Endodermal cell (in vitro differentiated cells): Measurements from ENCODE around the gene SNAPC2. TPM values are rescaled to one million over a fixed set of nuclear protein-coding genes. Genes with fewer than 3 reads are reported as not detected.

Experiments
- DNase-seq: peaks from one replicate; pipeline ENCODE4 v3.0.0-alpha.2; 2017
- H3K27ac ChIP-seq: 2 replicates; pipeline ENCODE4 v1.5.1; 2013; ENCODE audit warnings: mild to moderate bottlenecking, low read depth, low read length, moderate library complexity
- H3K27me3 ChIP-seq: 2 replicates; pipeline ENCODE4 v1.6.1; 2013; ENCODE audit warnings: mild to moderate bottlenecking, low read length, moderate library complexity; ENCODE audit not compliant: insufficient read depth, control insufficient read depth, poor library complexity, severe bottlenecking
- H3K36me3 ChIP-seq: 2 replicates; pipeline ENCODE4 v1.7.0; 2013; ENCODE audit warnings: mild to moderate bottlenecking, low read length, moderate library complexity; ENCODE audit not compliant: control insufficient read depth, insufficient read depth
- H3K4me1 ChIP-seq: one replicate; pipeline ENCODE4 v1.7.0; 2013; ENCODE audit warnings: low read length; ENCODE audit not compliant: control insufficient read depth, insufficient read depth
- H3K4me3 ChIP-seq: 2 replicates; pipeline ENCODE4 v1.5.1; 2013; ENCODE audit warnings: mild to moderate bottlenecking, low read length, moderate library complexity
- H3K9ac ChIP-seq: 2 replicates; pipeline ENCODE4 v1.6.1; 2013; ENCODE audit warnings: mild to moderate bottlenecking, low read length, moderate library complexity; ENCODE audit not compliant: poor library complexity, severe bottlenecking; ENCODE audit errors: extremely low read depth
- H3K9me3 ChIP-seq: 2 replicates; pipeline ENCODE4 v1.6.1; 2013; ENCODE audit warnings: mild to moderate bottlenecking, low read length, moderate library complexity; ENCODE audit not compliant: control insufficient read depth
- H3K27ac Mint-ChIP-seq: 2 replicates; pipeline ENCODE4 v1.8.0; 2020; ENCODE audit warnings: mixed read lengths
- H3K27me3 Mint-ChIP-seq: 2 replicates; pipeline ENCODE4 v1.8.0; 2021; ENCODE audit warnings: mild to moderate bottlenecking, mixed read lengths; ENCODE audit not compliant: insufficient read depth
- H3K36me3 Mint-ChIP-seq: 2 replicates; pipeline ENCODE4 v1.8.0; 2020; ENCODE audit warnings: low read depth, mixed read lengths
- H3K4me1 Mint-ChIP-seq: 2 replicates; pipeline ENCODE4 v1.8.0; 2020; ENCODE audit warnings: mixed read lengths
- H3K4me3 Mint-ChIP-seq: 2 replicates; pipeline ENCODE4 v1.8.0; 2020; ENCODE audit warnings: mild to moderate bottlenecking, moderate library complexity, mixed read lengths
- H3K9me3 Mint-ChIP-seq: 2 replicates; pipeline ENCODE4 v1.8.0; 2020; ENCODE audit warnings: mild to moderate bottlenecking, mixed read lengths
- CTCF ChIP-seq: fragments of 200-600 bp; sonication (generic); conservative IDR thresholded peaks from 2 replicates; pipeline ENCODE4 v1.5.0; 2021; ENCODE audit warnings: antibody characterized with exemption, mild to moderate bottlenecking
- WGBS, 2 experiments: methylation state at CpG; one replicate each; pipeline versions ENCODE4 v1.1.5 to v1.1.7; 2013; ENCODE audit warnings: missing lambda C conversion rate in 2 of 2, mixed read lengths in 1 of 2; ENCODE audit not compliant: insufficient coverage in 1 of 2, insufficient read length in 1 of 2; 5-methylcytosine and 5-hydroxymethylcytosine counted together
- total RNA-seq, 2 donors: library from RNA; stranded (reverse); fragmentation: NEBNext Ultra II Directional in 1 of 2; extraction: Animal tissue kit (Norgen Biotek cat#: 25700) in 1 of 2; gene quantifications; 2 replicates in 1 of 2; 3 replicates in 1 of 2; pipeline ENCODE4 v1.2.1, GENCODE V29; 2021

Gene SNAPC2
- total RNA-seq, 2 donors from 2014 or later: 11.9 to 14.2 TPM

- TF ChIP-seq CTCF: no peak
- Histone ChIP-seq H3K9ac (no peak overlapping the region), H3K4me1 (no peaks in the 10 kb centered on the region), H3K27ac (no peak overlapping the region), H3K9me3 (no peaks in the 10 kb centered on the region), H3K27me3 (peaks cover 10% of the 10 kb centered on the region), H3K36me3 (peaks cover 30% of the 10 kb centered on the region), H3K4me3 (no peak overlapping the region)
- DNase-seq: no peak
- Mint-ChIP-seq H3K27me3 (peaks cover 15% of the 10 kb centered on the region), H3K9me3 (no peaks in the 10 kb centered on the region), H3K4me1 (peaks cover 2% of the 10 kb centered on the region), H3K27ac (no peak overlapping the region), H3K36me3 (peaks cover 20% of the 10 kb centered on the region), H3K4me3 (no peak overlapping the region)
- 96 to 97% methylated on average over 35 to 54 of the region's 54 CpGs for WGBS, 2 experiments
Measured at GRCh38 chr19:7910321-7911161, 9.6 kb upstream of the SNAPC2 start.

- Mint-ChIP-seq H3K4me1 (no peaks in the 10 kb centered on the region), H3K27ac (no peak overlapping the region)
- peaks cover 22% of the 10 kb centered on the region for H3K36me3 ChIP-seq
Measured at GRCh38 chr19:7911508-7912143, 8.5 kb upstream of the SNAPC2 start.

More at GRCh38 chr19:7911508-7912143, 8.5 kb upstream of the SNAPC2 start:
- H3K4me3 ChIP-seq: no peak overlapping the region
- WGBS, 2 experiments: 97% methylated on average over 13 to 18 of the region's 18 CpGs
- no peak for DNase-seq
- H3K36me3 Mint-ChIP-seq: peaks cover 17% of the 10 kb centered on the region
- peaks cover 20% of the 10 kb centered on the region for H3K27me3 ChIP-seq
- H3K9me3 Mint-ChIP-seq: no peaks in the 10 kb centered on the region
- H3K27ac ChIP-seq: no peak overlapping the region
- no peaks in the 10 kb centered on the region for H3K9me3 ChIP-seq
- H3K27me3 Mint-ChIP-seq: peaks cover 24% of the 10 kb centered on the region
- H3K4me1 ChIP-seq: no peaks in the 10 kb centered on the region
- no peak for TF ChIP-seq CTCF
- no peak overlapping the region for H3K4me3 Mint-ChIP-seq
- H3K9ac ChIP-seq: no peak overlapping the region
